ENCODE measurements around the gene KRT34. TPM values are rescaled to one million over a fixed set of nuclear protein-coding genes. Genes with fewer than 3 reads are reported as not detected.
A peak's percentile ranks its signal among the peaks of the same experiment; 100 is the strongest.

The KRT34 gene
- total and polyA plus RNA-seq, 2 experiments from 2014 or later: 0.20 TPM; not detected in 1

- Histone ChIP-seq H3K27ac (no peak overlapping the region), H3K79me2 (no peaks in the 10 kb centered on the region), H3K27me3 (no peaks in the 10 kb centered on the region), H4K20me1 (ENCODE audit: insufficient read depth, poor library complexity, severe bottlenecking) (no peaks in the 10 kb centered on the region), H3K4me3 (no peak overlapping the region), H3K36me3 (replicated peaks; ENCODE audit: insufficient read depth, low read depth) (no peaks in the 10 kb centered on the region), H3K4me2 (no peak overlapping the region), H2AFZ (no peak overlapping the region), H3K9me2 (replicated peaks; ENCODE audit: insufficient read depth) (no peaks in the 10 kb centered on the region), H3K9me3 (ENCODE audit: low read depth) (no peaks in the 10 kb centered on the region), H3K4me1 (ENCODE audit: insufficient read depth) (no peaks in the 10 kb centered on the region)
- DNase-seq (ENCODE audit: low spot score): no peak
- TF ChIP-seq CTCF (IDR thresholded peaks at IDR 0.05; ENCODE audit: poor library complexity): no peak
- TF ChIP-seq EZH2 (IDR thresholded peaks at IDR 0.05; ENCODE audit: borderline replicate concordance): no peak
- TF ChIP-seq EZH2phosphoT487 (IDR thresholded peaks at IDR 0.05; ENCODE audit: low read depth, severe bottlenecking, unreplicated experiment): no peak
- 90% methylated on average over 2 of the region's 2 CpGs for WGBS (ENCODE audit: low lambda C conversion rate, missing lambda C conversion rate)
Measured at GRCh38 chr17:41363881-41364280, 18.2 kb downstream of the KRT34 start.

GRCh38 chr17:41360296-41360995, 21.7 kb downstream of the KRT34 start:
- Histone ChIP-seq H4K20me1 (ENCODE audit: insufficient read depth, poor library complexity, severe bottlenecking) (no peaks in the 10 kb centered on the region), H3K9me2 (replicated peaks; ENCODE audit: insufficient read depth) (no peaks in the 10 kb centered on the region), H3K36me3 (replicated peaks; ENCODE audit: insufficient read depth, low read depth) (no peaks in the 10 kb centered on the region), H3K79me2 (no peaks in the 10 kb centered on the region), H3K27ac (no peak overlapping the region), H3K4me2 (no peak overlapping the region), H3K4me1 (ENCODE audit: insufficient read depth) (no peaks in the 10 kb centered on the region), H3K4me3 (no peak overlapping the region), H3K27me3 (no peaks in the 10 kb centered on the region), H3K9me3 (ENCODE audit: low read depth) (no peaks in the 10 kb centered on the region), H2AFZ (no peak overlapping the region)
- WGBS (ENCODE audit: low lambda C conversion rate, missing lambda C conversion rate): 66% methylated on average over 5 of the region's 5 CpGs
- TF ChIP-seq CTCF (IDR thresholded peaks at IDR 0.05; ENCODE audit: poor library complexity) (no peak), EZH2phosphoT487 (IDR thresholded peaks at IDR 0.05; ENCODE audit: low read depth, severe bottlenecking, unreplicated experiment) (no peak), EZH2 (IDR thresholded peaks at IDR 0.05; ENCODE audit: borderline replicate concordance) (no peak)
- peak; percentile 32 for DNase-seq (ENCODE audit: low spot score)

- 92% methylated on average over 4 of the region's 4 CpGs for WGBS (ENCODE audit: low lambda C conversion rate, missing lambda C conversion rate)
- H3K27me3 ChIP-seq: no peaks in the 10 kb centered on the region
Measured at GRCh38 chr17:41354536-41354935, 27.6 kb downstream of the KRT34 start.

More at GRCh38 chr17:41354536-41354935, 27.6 kb downstream of the KRT34 start:
- no peak overlapping the region for H3K4me2 ChIP-seq
- H3K27ac ChIP-seq: no peak overlapping the region
- no peaks in the 10 kb centered on the region for H3K9me3 ChIP-seq (ENCODE audit: low read depth)
- H3K4me3 ChIP-seq: no peak overlapping the region
- no peak overlapping the region for H2AFZ ChIP-seq
- H3K4me1 ChIP-seq (ENCODE audit: insufficient read depth): no peaks in the 10 kb centered on the region
- H3K9me2 ChIP-seq (replicated peaks; ENCODE audit: insufficient read depth): no peaks in the 10 kb centered on the region
- H4K20me1 ChIP-seq (ENCODE audit: insufficient read depth, poor library complexity, severe bottlenecking): no peaks in the 10 kb centered on the region
- no peak for TF ChIP-seq EZH2phosphoT487 (IDR thresholded peaks at IDR 0.05; ENCODE audit: low read depth, severe bottlenecking, unreplicated experiment)
- TF ChIP-seq CTCF (IDR thresholded peaks at IDR 0.05; ENCODE audit: poor library complexity): no peak
- TF ChIP-seq EZH2 (IDR thresholded peaks at IDR 0.05; ENCODE audit: borderline replicate concordance): no peak
- H3K79me2 ChIP-seq: no peaks in the 10 kb centered on the region
- H3K36me3 ChIP-seq (replicated peaks; ENCODE audit: insufficient read depth, low read depth): no peaks in the 10 kb centered on the region
- DNase-seq (ENCODE audit: low spot score): no peak

Measured in hepatocyte (in vitro differentiated cells).